K562 (cell line): ENCODE measurements around the gene RINL. TPM values are rescaled to one million over a fixed set of nuclear protein-coding genes. Genes with fewer than 3 reads are reported as not detected.

ENCODE experiments used
- ARHGAP35 ChIP-seq: fragments of 450-650 bp; IDR thresholded peaks from 2 replicates; pipeline ENCODE4 v1.6.1; 2018; ENCODE audit not compliant: partially characterized antibody
- ARID2 ChIP-seq: fragments of 450-650 bp; IDR thresholded peaks from 2 replicates; pipeline ENCODE4 v1.6.1; 2017; ENCODE audit warnings: antibody characterized with exemption, mild to moderate bottlenecking
- ELF1 ChIP-seq: fragments of 200-800 bp; sonication (Bioruptor generic); IDR thresholded peaks from 2 replicates; pipeline ENCODE4 v1.6.1; 2016; ENCODE audit warnings: missing genetic modification characterization, missing compliant biosample characterization
- FOXK1 ChIP-seq: sonication (generic); formaldehyde crosslinking; IDR thresholded peaks from 2 replicates; pipeline ENCODE4 v1.8.0; 2022; ENCODE audit warnings: missing genetic modification reagents, mild to moderate bottlenecking, borderline replicate concordance
- HDGF ChIP-seq: fragments of 450-650 bp; IDR thresholded peaks from 2 replicates; pipeline ENCODE4 v1.6.1; 2016
- HMGN3 ChIP-seq: IDR thresholded peaks from 2 replicates; pipeline ENCODE4 v1.6.1; 2011; ENCODE audit warnings: borderline replicate concordance, low read depth, mild to moderate bottlenecking, mixed read lengths, low read length; ENCODE audit not compliant: insufficient read length; ENCODE audit errors: extremely low read depth
- MLLT1 ChIP-seq, 2 experiments: fragments of 450-650 bp; IDR thresholded peaks; 2 replicates each; pipeline ENCODE4 v1.6.1; 2016
- NR3C1 ChIP-seq: sonication (generic); formaldehyde crosslinking; IDR thresholded peaks from 2 replicates; pipeline ENCODE4 v1.8.1; 2022; ENCODE audit warnings: missing genetic modification reagents
- OTX1 ChIP-seq: fragments of 450-650 bp; formaldehyde crosslinking; IDR thresholded peaks from 2 replicates; pipeline ENCODE4 v1.4.0; 2022; ENCODE audit warnings: mild to moderate bottlenecking
- SMAD1 ChIP-seq: fragments of 150-350 bp; IDR thresholded peaks from 2 replicates; pipeline ENCODE4 v1.6.1; 2014; ENCODE audit warnings: low read length, low read depth; ENCODE audit not compliant: partially characterized antibody
- ZBTB2 ChIP-seq: fragments of 450-650 bp; IDR thresholded peaks from 2 replicates; pipeline ENCODE4 v1.6.1; 2016; ENCODE audit warnings: antibody characterized with exemption
- ZNF395 ChIP-seq: fragments of 200-800 bp; sonication (Bioruptor generic); IDR thresholded peaks from 2 replicates; pipeline ENCODE4 v1.6.1; 2017; ENCODE audit warnings: missing genetic modification characterization, missing compliant biosample characterization
- ZNF407 ChIP-seq: fragments of 450-650 bp; IDR thresholded peaks from 2 replicates; pipeline ENCODE4 v1.6.1; 2016; ENCODE audit warnings: low read depth
- polyA plus RNA-seq, 8 experiments: library from polyadenylated mRNA; depleted of rRNA in 4 of 8; stranded (reverse) in 5 of 8; unstranded in 3 of 8; fragments of >200 nt; fragmentation: Nextera tagmentation in 2 of 8; fragmentation: Illumina TruSeq in 1 of 8; extraction: Ambion mirVana in 2 of 8; extraction: Trizol in 1 of 8; gene quantifications; 2 replicates each; pipeline versions ENCODE4 v1.2.1 to v1.2.3, GENCODE V29; 2011 to 2014; ENCODE audit warnings: inconsistent platforms in 1 of 8, missing spikeins in 1 of 8
- total RNA-seq, 7 experiments: library from RNA; depleted of rRNA in 6 of 7; stranded (reverse); fragments of >200 nt in 6 of 7; fragmentation: Illumina TruSeq in 2 of 7; extraction: Trizol in 2 of 7; gene quantifications; 2 replicates each; pipeline versions ENCODE4 v1.2.1 to v1.2.3, GENCODE V29; 2011 to 2021; ENCODE audit warnings: low replicate concordance in 1 of 7

RINL gene
- total and polyA plus RNA-seq, 9 of the 15 experiments (the other 6 are each of a cell fraction or from before 2014, with no cell fraction given) = 0.82 to 10.9 (median 4.9) TPM

GRCh38 chr19:38898788-38899446 is 20.8 kb upstream of the RINL start (continued):
- TF ChIP-seq HMGN3 (no peak), NR3C1 (CRISPR knock-in tag) (no peak), OTX1 (CRISPR knock-in tag) (no peak), ELF1 (tag) (no peak), ZNF395 (no peak), ARID2 (peak; percentile 35; the same call in 1 of the 2 replicates), ARHGAP35 (peak; percentile 49), ZBTB2 (no peak), SMAD1 (no peak), ZNF407 (no peak), HDGF (peak; percentile 53; the same call in 1 of the 2 replicates), MLLT1 (IDR thresholded peaks at IDR 0.05) (0 out of 4 replicates have a peak, but pooled peaks of 1 of the 2 experiments have one; percentile 22), FOXK1 (CRISPR knock-in tag) (0 out of 2 replicates have a peak, but pooled peaks have one; percentile 32)
